Vagina (tissue), 2 donors: Measurements from ENCODE around the gene DMAC2.
"Not testable (repeated sequence)": the region's sequence is repeated elsewhere in the genome, so short reads cannot be mapped to it uniquely, and the experiment has no call there.

Experiments
- CTCF ChIP-seq, 3 experiments: fragments of 450-650 bp in 2 of 3; fragments of 200-600 bp in 1 of 3; sonication (generic) in 1 of 3; IDR thresholded peaks; one replicate each; pipeline ENCODE4 v1.5.1; 2017 to 2019; ENCODE audit warnings: antibody characterized with exemption in 3 of 3, mild to moderate bottlenecking in 2 of 3, moderate library complexity in 2 of 3
- POLR2A ChIP-seq, 2 donors: fragments of 450-650 bp; IDR thresholded peaks; one replicate each; pipeline ENCODE4 v1.6.1; 2017; ENCODE audit warnings: antibody characterized with exemption in 2 of 2, mild to moderate bottlenecking in 2 of 2, moderate library complexity in 2 of 2
- POLR2AphosphoS5 ChIP-seq, 2 donors: sonication (generic); formaldehyde crosslinking; IDR thresholded peaks; one replicate each; pipeline ENCODE4 v1.9.0; 2017; ENCODE audit warnings: antibody characterized with exemption in 2 of 2, mild to moderate bottlenecking in 2 of 2, low read depth in 1 of 2; ENCODE audit not compliant: insufficient read depth in 1 of 2

- not testable (repeated sequence) for TF ChIP-seq CTCF (IDR thresholded peaks at IDR 0.05); POLR2AphosphoS5 (IDR thresholded peaks at IDR 0.05; ENCODE audit: insufficient read depth in 1 of 2, low read depth in 1 of 2); POLR2A (IDR thresholded peaks at IDR 0.05)
Measured at GRCh38 chr19:41408846-41409245, 30.9 kb downstream of the DMAC2 start.
